Osteoblast (primary cell): ENCODE data around the gene SPTBN1. TPM values are rescaled to one million over a fixed set of nuclear protein-coding genes. Genes with fewer than 3 reads are reported as not detected.
A peak's percentile ranks its signal among the peaks of the same experiment; 100 is the strongest.
"Not testable (repeated sequence)": the region's sequence is repeated elsewhere in the genome, so short reads cannot be mapped to it uniquely, and the experiment has no call there.

ENCODE experiments used
- DNase-seq: peaks from one replicate; pipeline ENCODE4 v3.0.0; 2011; ENCODE audit warnings: low spot score, mixed read lengths; ENCODE audit not compliant: insufficient read length; ENCODE audit errors: missing footprints
- H2AFZ ChIP-seq: 2 replicates; pipeline ENCODE4 v1.6.0; 2011; ENCODE audit warnings: mild to moderate bottlenecking, low read length
- H3K27ac ChIP-seq: 2 replicates; pipeline ENCODE4 v1.5.1; 2011; ENCODE audit warnings: mild to moderate bottlenecking, low read depth, low read length, moderate library complexity
- H3K27me3 ChIP-seq: 2 replicates; pipeline ENCODE4 v1.6.0; 2012; ENCODE audit warnings: mild to moderate bottlenecking, control low read depth, inconsistent platforms, low read length, moderate library complexity; ENCODE audit not compliant: insufficient read depth
- H3K36me3 ChIP-seq: 2 replicates; pipeline ENCODE4 v1.5.1; 2011; ENCODE audit warnings: mild to moderate bottlenecking, low read length, control low read depth, moderate library complexity; ENCODE audit not compliant: insufficient read depth
- H3K4me1 ChIP-seq: 2 replicates; pipeline ENCODE4 v1.5.1; 2011; ENCODE audit warnings: mild to moderate bottlenecking, low read length, control low read depth, moderate library complexity; ENCODE audit not compliant: insufficient read depth
- H3K4me2 ChIP-seq: 2 replicates; pipeline ENCODE4 v1.6.0; 2011; ENCODE audit warnings: mild to moderate bottlenecking, low read length; ENCODE audit not compliant: insufficient read depth
- H3K4me3 ChIP-seq: fragments of 200-600 bp; sonication (generic); 3 replicates; pipeline ENCODE4 v1.5.1; 2012; ENCODE audit warnings: mild to moderate bottlenecking, low read length, inconsistent platforms; ENCODE audit not compliant: insufficient read depth
- H3K79me2 ChIP-seq: 2 replicates; pipeline ENCODE4 v1.6.0; 2012; ENCODE audit warnings: mild to moderate bottlenecking, low read length, control low read depth, inconsistent platforms; ENCODE audit not compliant: insufficient read depth
- H3K9me3 ChIP-seq: 2 replicates; pipeline ENCODE4 v1.5.1; 2011; ENCODE audit warnings: low read depth, low read length, control low read depth
- H4K20me1 ChIP-seq: 2 replicates; pipeline ENCODE4 v1.6.0; 2012; ENCODE audit warnings: mild to moderate bottlenecking, low read length, control low read depth; ENCODE audit not compliant: insufficient read depth
- CTCF ChIP-seq: IDR thresholded peaks from 2 replicates; pipeline ENCODE4 v1.5.1; 2011; ENCODE audit warnings: mild to moderate bottlenecking, low read depth, low read length, moderate library complexity; ENCODE audit errors: extremely low read depth
- total RNA-seq: library from RNA; depleted of rRNA; stranded (reverse); fragments of >200 nt; gene quantifications from 2 replicates; pipeline ENCODE4 v1.2.3, GENCODE V29; 2012

SPTBN1 gene
- total RNA-seq, 1 donor, result 249 TPM

GRCh38 chr2:54482715-54483114 is 26.6 kb downstream of the SPTBN1 start:
- Histone ChIP-seq H3K27ac (peak overlapping the region; percentile 45), H3K4me2 (peak overlapping the region; percentile 62), H3K9me3 (no peaks in the 10 kb centered on the region), H3K4me1 (peaks cover 23% of the 10 kb centered on the region), H3K36me3 (no peaks in the 10 kb centered on the region), H3K4me3 (no peak overlapping the region), H4K20me1 (peaks cover 28% of the 10 kb centered on the region), H3K79me2 (peaks cover 82% of the 10 kb centered on the region), H3K27me3 (no peaks in the 10 kb centered on the region), H2AFZ (no peak overlapping the region)
- TF ChIP-seq CTCF, result no peak
- peak; percentile 98 for DNase-seq

- Histone ChIP-seq H3K4me1 (peaks cover 29% of the 10 kb centered on the region), H3K27me3 (no peaks in the 10 kb centered on the region), H3K9me3 (no peaks in the 10 kb centered on the region), H4K20me1 (peaks cover 32% of the 10 kb centered on the region), H3K27ac (peak overlapping the region; percentile 45), H3K36me3 (no peaks in the 10 kb centered on the region), H3K4me3 (peak overlapping the region; percentile 30), H3K4me2 (peak overlapping the region; percentile 62), H2AFZ (no peak overlapping the region), H3K79me2 (peaks cover 81% of the 10 kb centered on the region)
- TF ChIP-seq CTCF, result no peak
- DNase-seq, result peak; percentile 97
Measured at GRCh38 chr2:54483426-54483825, 27.3 kb downstream of the SPTBN1 start.

- not testable (repeated sequence) for H2AFZ ChIP-seq, H3K36me3 ChIP-seq, DNase-seq, H3K27ac ChIP-seq, H3K4me3 ChIP-seq, H3K9me3 ChIP-seq, H3K4me2 ChIP-seq, H3K27me3 ChIP-seq
- peaks cover 31% of the 10 kb centered on the region for H3K4me1 ChIP-seq
- peaks cover 82% of the 10 kb centered on the region for H3K79me2 ChIP-seq
- peaks cover 44% of the 10 kb centered on the region for H4K20me1 ChIP-seq
Measured at GRCh38 chr2:54485756-54486155, 29.6 kb downstream of the SPTBN1 start.

- DNase-seq, result no peak
- Histone ChIP-seq H3K27me3 (no peaks in the 10 kb centered on the region), H3K4me2 (no peak overlapping the region), H3K4me3 (no peak overlapping the region), H3K4me1 (peaks cover 31% of the 10 kb centered on the region), H3K27ac (no peak overlapping the region), H3K79me2 (peaks cover 82% of the 10 kb centered on the region), H3K36me3 (no peaks in the 10 kb centered on the region), H2AFZ (no peak overlapping the region), H4K20me1 (peaks cover 50% of the 10 kb centered on the region), H3K9me3 (no peaks in the 10 kb centered on the region)
- TF ChIP-seq CTCF, result no peak
Measured at GRCh38 chr2:54486766-54487165, 30.6 kb downstream of the SPTBN1 start.

- Histone ChIP-seq H3K4me1 (peaks cover 10% of the 10 kb centered on the region), H3K27me3 (no peaks in the 10 kb centered on the region), H3K79me2 (peaks cover 89% of the 10 kb centered on the region), H3K27ac (no peak overlapping the region), H4K20me1 (peaks cover 49% of the 10 kb centered on the region), H3K9me3 (no peaks in the 10 kb centered on the region), H3K4me3 (no peak overlapping the region), H3K4me2 (no peak overlapping the region), H2AFZ (no peak overlapping the region), H3K36me3 (no peaks in the 10 kb centered on the region)
- no peak for TF ChIP-seq CTCF
- DNase-seq, result peak; percentile 68
Measured at GRCh38 chr2:54490863-54491262, 34.7 kb downstream of the SPTBN1 start.
